ENCODE data around the gene SULT2B1. TPM values are rescaled to one million over a fixed set of nuclear protein-coding genes. Genes with fewer than 3 reads are reported as not detected.
A peak's percentile ranks its signal among the peaks of the same experiment; 100 is the strongest.

The SULT2B1 gene
- total RNA-seq, 1 donor from 2014 or later, result not detected

- no peak for TF ChIP-seq CTCF (conservative IDR thresholded peaks at IDR 0.05; ENCODE audit: low read depth, low read length)
- H3K4me3 ChIP-seq (ENCODE audit: low read depth, low read length), result no peak overlapping the region
- DNase-seq (ENCODE audit: low read depth), result no peak
These were observed 51.0 kb downstream of the SULT2B1 start for GRCh38 chr19:48603001-48603400.

GRCh38 chr19:48603449-48603848, 51.5 kb downstream of the SULT2B1 start:
- no peak overlapping the region for H3K4me3 ChIP-seq (ENCODE audit: low read depth, low read length)
- no peak for DNase-seq (ENCODE audit: low read depth)
- TF ChIP-seq CTCF (conservative IDR thresholded peaks at IDR 0.05; ENCODE audit: low read depth, low read length), result no peak

- no peak for TF ChIP-seq CTCF (conservative IDR thresholded peaks at IDR 0.05; ENCODE audit: low read depth, low read length)
- no peak for DNase-seq (ENCODE audit: low read depth)
- no peak overlapping the region for H3K4me3 ChIP-seq (ENCODE audit: low read depth, low read length)
These were observed 51.9 kb downstream of the SULT2B1 start for GRCh38 chr19:48603850-48604249.

- TF ChIP-seq CTCF (conservative IDR thresholded peaks at IDR 0.05; ENCODE audit: low read depth, low read length), result no peak
- no peak within 1 kb of the TSS for H3K4me3 ChIP-seq (ENCODE audit: low read depth, low read length)
- DNase-seq (ENCODE audit: low read depth), result no peak
These were observed 54.7 kb downstream of the SULT2B1 start, which contains the start of gene SPACA4 for GRCh38 chr19:48606463-48607358. Gene SPACA4 (plus strand): TSS chr19:48606742. CDS start chr19:48606979, 237 bp downstream.

GRCh38 chr19:48607359-48607755, 55.4 kb downstream of the SULT2B1 start:
- no peak for DNase-seq (ENCODE audit: low read depth)
- H3K4me3 ChIP-seq (ENCODE audit: low read depth, low read length), result no peak overlapping the region
- no peak for TF ChIP-seq CTCF (conservative IDR thresholded peaks at IDR 0.05; ENCODE audit: low read depth, low read length)

GRCh38 chr19:48608798-48609263, 56.9 kb downstream of the SULT2B1 start:
- TF ChIP-seq CTCF (conservative IDR thresholded peaks at IDR 0.05; ENCODE audit: low read depth, low read length), result peak; percentile 62
- no peak overlapping the region for H3K4me3 ChIP-seq (ENCODE audit: low read depth, low read length)
- DNase-seq (ENCODE audit: low read depth), result no peak
